ENCODE results near the gene ZNF573. TPM values are rescaled to one million over a fixed set of nuclear protein-coding genes. Genes with fewer than 3 reads are reported as not detected.
A peak's percentile ranks its signal among the peaks of the same experiment; 100 is the strongest.

ZNF573 gene
- total RNA-seq, 1 donor from 2014 or later = 2.8 TPM

- ATAC-seq = no peak
Measured at GRCh38 chr19:37695144-37695899, 84.1 kb downstream of the ZNF573 start.

- ATAC-seq = no peak
Measured at GRCh38 chr19:37692956-37693620, 86.3 kb downstream of the ZNF573 start.

DNA sequence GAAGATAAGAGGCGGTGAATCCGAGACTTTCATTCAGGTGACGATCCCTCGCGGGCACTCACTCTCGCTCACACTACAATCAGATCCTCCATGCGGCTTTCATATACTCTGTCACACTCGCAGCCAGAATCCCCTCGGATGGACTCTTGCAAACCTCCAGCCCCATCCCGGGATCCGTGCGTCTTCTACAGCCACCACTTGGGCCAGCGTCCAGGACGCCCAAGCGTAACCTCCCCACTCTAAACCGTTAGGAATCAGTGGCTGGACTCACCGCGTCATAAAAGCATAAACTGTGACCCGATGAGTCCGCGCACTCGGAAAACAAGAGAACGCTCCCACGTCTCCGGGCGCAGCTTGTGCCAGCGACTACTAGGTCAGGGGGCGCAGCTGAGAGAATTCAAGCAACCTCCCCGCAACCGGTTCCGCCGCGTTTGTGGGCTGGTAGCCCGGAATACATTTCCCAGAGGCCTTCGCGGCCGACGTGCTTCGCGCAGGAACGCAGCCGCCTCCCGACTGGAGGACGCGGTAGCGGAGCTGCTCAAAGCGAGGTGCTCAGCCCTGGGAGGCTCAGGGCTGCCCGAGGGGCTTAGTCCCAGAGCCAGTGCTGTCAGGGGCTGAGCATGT, 87.4 kb downstream of the ZNF573 start:
- peak; percentile 67 for ATAC-seq

Other genes starting within 250 kb of the ZNF573 start
- 2.2 TPM for gene ZNF571, start 184.8 kb downstream of the ZNF573 start, total RNA-seq
- gene ZNF540, start 184.7 kb downstream of the ZNF573 start, total RNA-seq = 0.68 TPM
- gene ZFP30, start 124.1 kb downstream of the ZNF573 start, total RNA-seq = 3.9 TPM
- gene ZNF607, start 59.8 kb downstream of the ZNF573 start, total RNA-seq = 3.7 TPM
- gene WDR87, start 127.0 kb upstream of the ZNF573 start, total RNA-seq = not detected
- 15.0 TPM for gene SIPA1L3, start 127.6 kb upstream of the ZNF573 start, total RNA-seq

All from esophagus mucosa (tissue), 1 donor.